Spleen (tissue), 11 donors: ENCODE data around the gene MYOCD. TPM values are rescaled to one million over a fixed set of nuclear protein-coding genes. Genes with fewer than 3 reads are reported as not detected.

ENCODE experiments used
- DNase-seq: peaks from one replicate; pipeline ENCODE4 v3.0.0-alpha.2; 2020
- H3K27ac ChIP-seq, 8 donors: fragments of 200-600 bp; sonication (generic) in 7 of 8; 1 replicate in 4 of 8; 2 replicates in 4 of 8; pipeline versions ENCODE4 v1.5.0 to v1.8.0; 2016 to 2021; ENCODE audit warnings: inconsistent platforms in 4 of 8, mild to moderate bottlenecking in 4 of 8, moderate library complexity in 1 of 8
- H3K27me3 ChIP-seq, 7 donors: fragments of 200-600 bp; sonication (generic) in 6 of 7; replicated peaks in 1 of 7; 1 replicate in 4 of 7; 2 replicates in 3 of 7; pipeline versions ENCODE4 v1.5.0 to v1.8.0; 2016 to 2021; ENCODE audit warnings: inconsistent platforms in 3 of 7, mild to moderate bottlenecking in 1 of 7
- H3K36me3 ChIP-seq, 6 donors: fragments of 200-600 bp; sonication (generic) in 5 of 6; 1 replicate in 4 of 6; 2 replicates in 2 of 6; pipeline versions ENCODE4 v1.5.0 to v1.8.0; 2016 to 2021; ENCODE audit warnings: inconsistent platforms in 2 of 6
- H3K4me1 ChIP-seq, 6 donors: fragments of 200-600 bp; sonication (generic) in 5 of 6; 1 replicate in 3 of 6; 2 replicates in 3 of 6; pipeline versions ENCODE4 v1.5.0 to v1.8.0; 2016 to 2021; ENCODE audit warnings: inconsistent platforms in 3 of 6
- H3K4me3 ChIP-seq, 8 donors: fragments of 200-600 bp; sonication (generic) in 7 of 8; 1 replicate in 4 of 8; 2 replicates in 4 of 8; pipeline versions ENCODE4 v1.5.0 to v1.8.0; 2016 to 2021; ENCODE audit warnings: inconsistent platforms in 4 of 8, mild to moderate bottlenecking in 4 of 8, moderate library complexity in 2 of 8
- H3K9me3 ChIP-seq, 8 donors: fragments of 200-600 bp; sonication (generic) in 7 of 8; 1 replicate in 4 of 8; 2 replicates in 4 of 8; pipeline versions ENCODE4 v1.5.0 to v1.8.0; 2016 to 2021; ENCODE audit warnings: inconsistent platforms in 4 of 8
- POLR2A ChIP-seq, 3 donors: fragments of 450-650 bp; IDR thresholded peaks; one replicate each; pipeline ENCODE4 v1.5.1; 2017; ENCODE audit warnings: antibody characterized with exemption in 3 of 3, mild to moderate bottlenecking in 1 of 3
- POLR2AphosphoS5 ChIP-seq, 3 donors: sonication (generic); formaldehyde crosslinking; IDR thresholded peaks; one replicate each; pipeline ENCODE4 v1.5.1; 2017; ENCODE audit warnings: antibody characterized with exemption in 3 of 3
- WGBS, 5 donors: extraction: QIAGEN DNeasy Blood & Tissue Kit in 3 of 5; methylation state at CpG; one replicate each; pipeline versions ENCODE4 v1.1.5 to v1.1.7; 2013 to 2018; 5-methylcytosine and 5-hydroxymethylcytosine counted together
- intact Hi-C: fragments of 100-400 bp; cut with DNase I; formaldehyde crosslinking; loops from one replicate; pipeline ENCODE4 v1.15.0; 2023; ENCODE audit warnings: low total_unique reads
- polyA plus RNA-seq, 3 donors: library from polyadenylated mRNA; stranded (reverse); fragments of 200-250 nt; gene quantifications; one replicate each; pipeline ENCODE4 v1.2.1, GENCODE V29; 2013
- total RNA-seq, 7 donors: library from RNA; depleted of rRNA in 3 of 7; stranded (reverse); fragments of >200 nt in 3 of 7; fragmentation: NEBNext Ultra II Directional in 4 of 7; extraction: Animal tissue kit (Norgen Biotek cat#: 25700) in 4 of 7; gene quantifications; one replicate each; pipeline versions ENCODE4 v1.1.0 to v1.2.1, GENCODE V29; 2016 to 2021
- TF ChIP-seq, protein P1 (sequence below), 11 experiments: fragments of 200-600 bp in 7 of 11; fragments of 450-650 bp in 4 of 11; sonication (generic) in 4 of 11; IDR thresholded peaks in 8 of 11; conservative IDR thresholded peaks in 3 of 11; 1 replicate in 7 of 11; 2 replicates in 4 of 11; pipeline versions ENCODE4 v1.4.0 to v1.8.0; 2016 to 2021; ENCODE audit warnings: antibody characterized with exemption in 11 of 11, inconsistent platforms in 4 of 11, mild to moderate bottlenecking in 1 of 11
- donor health status: healthy with polysubstance abuse.
- donor health status: DM: no; HTN: no; CAD: no; lungs with moderate emphysema.
- donor health status: DM: no; HTN: no; CAD: no.
- donor health status: Bipolar disorder and iron deficiency.
- donor health status: healthy.
- donor health status: DM: no; HTN: no; CAD: no.
- donor health status: DM: yes; HTN: yes; CAD: no.

The MYOCD gene
- total and polyA plus RNA-seq, 10 donors, result 0.17 to 2.5 (median 0.74) TPM

DNA sequence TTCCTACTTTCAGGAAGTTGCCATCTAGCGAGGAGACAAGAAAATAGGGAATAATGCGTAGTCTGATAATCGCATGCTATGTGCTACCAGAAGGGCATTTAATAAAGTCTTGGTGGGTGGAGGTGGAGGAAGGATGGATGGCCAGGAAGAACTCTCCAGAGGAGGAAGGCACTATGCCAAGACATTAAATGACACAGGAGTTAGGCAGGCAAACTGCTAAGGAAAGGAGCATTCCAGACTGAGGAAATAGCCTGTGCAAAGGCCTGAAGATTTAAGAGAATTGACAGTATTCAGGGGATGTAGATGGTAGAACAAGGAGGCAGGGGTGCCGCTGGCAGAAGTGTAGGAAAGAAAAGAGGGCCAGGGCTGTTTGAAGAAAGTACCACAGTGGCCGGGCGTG, 104.3 kb downstream of the MYOCD start:
- 88 to 94% (median 93%) methylated on average over 6 of the region's 6 CpGs for WGBS, 5 donors
- Histone ChIP-seq H3K4me3 (no peak overlapping the region), H3K9me3 (no peaks in the 10 kb centered on the region), H3K36me3 (no peaks in the 10 kb centered on the region), H3K4me1 (no peaks in the 10 kb centered on the region), H3K27ac (no peak overlapping the region), H3K27me3 (no peaks in the 10 kb centered on the region)
- no peak for TF ChIP-seq POLR2AphosphoS5 (IDR thresholded peaks at IDR 0.05)
- TF ChIP-seq, protein P1, sequence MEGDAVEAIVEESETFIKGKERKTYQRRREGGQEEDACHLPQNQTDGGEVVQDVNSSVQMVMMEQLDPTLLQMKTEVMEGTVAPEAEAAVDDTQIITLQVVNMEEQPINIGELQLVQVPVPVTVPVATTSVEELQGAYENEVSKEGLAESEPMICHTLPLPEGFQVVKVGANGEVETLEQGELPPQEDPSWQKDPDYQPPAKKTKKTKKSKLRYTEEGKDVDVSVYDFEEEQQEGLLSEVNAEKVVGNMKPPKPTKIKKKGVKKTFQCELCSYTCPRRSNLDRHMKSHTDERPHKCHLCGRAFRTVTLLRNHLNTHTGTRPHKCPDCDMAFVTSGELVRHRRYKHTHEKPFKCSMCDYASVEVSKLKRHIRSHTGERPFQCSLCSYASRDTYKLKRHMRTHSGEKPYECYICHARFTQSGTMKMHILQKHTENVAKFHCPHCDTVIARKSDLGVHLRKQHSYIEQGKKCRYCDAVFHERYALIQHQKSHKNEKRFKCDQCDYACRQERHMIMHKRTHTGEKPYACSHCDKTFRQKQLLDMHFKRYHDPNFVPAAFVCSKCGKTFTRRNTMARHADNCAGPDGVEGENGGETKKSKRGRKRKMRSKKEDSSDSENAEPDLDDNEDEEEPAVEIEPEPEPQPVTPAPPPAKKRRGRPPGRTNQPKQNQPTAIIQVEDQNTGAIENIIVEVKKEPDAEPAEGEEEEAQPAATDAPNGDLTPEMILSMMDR (IDR thresholded peaks at IDR 0.05 in 8 of 11, conservative IDR thresholded peaks at IDR 0.05 in 3 of 11), result no peak
- intact Hi-C loops, result no loop called here
- DNase-seq, result no peak

DNA sequence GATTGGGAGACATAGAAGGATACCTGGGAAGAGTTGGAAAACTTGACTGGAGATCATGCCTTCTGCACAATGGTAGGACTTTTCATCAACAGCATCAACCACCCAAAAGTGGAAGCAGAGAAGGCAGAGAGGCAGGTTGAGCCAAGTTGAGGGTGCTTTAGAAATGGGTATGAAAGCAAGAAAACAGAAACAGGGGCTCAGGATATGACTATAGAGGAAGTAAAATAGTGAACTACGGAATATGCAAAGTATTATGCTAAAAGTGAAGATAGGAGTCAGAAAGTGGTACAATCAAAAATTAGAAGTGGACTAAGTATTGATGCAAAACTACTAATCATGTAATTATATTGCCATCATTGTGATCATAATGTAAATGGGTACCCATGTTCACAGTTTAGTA, 107.5 kb downstream of the MYOCD start:
- Histone ChIP-seq H3K27ac (no peak overlapping the region), H3K9me3 (no peaks in the 10 kb centered on the region), H3K27me3 (no peaks in the 10 kb centered on the region), H3K4me1 (no peaks in the 10 kb centered on the region), H3K4me3 (no peak overlapping the region), H3K36me3 (no peaks in the 10 kb centered on the region)
- TF ChIP-seq POLR2A (IDR thresholded peaks at IDR 0.05) (no peak), POLR2AphosphoS5 (IDR thresholded peaks at IDR 0.05) (no peak)
- TF ChIP-seq, protein P1 (IDR thresholded peaks at IDR 0.05 in 8 of 11, conservative IDR thresholded peaks at IDR 0.05 in 3 of 11), result no peak
- no peak for DNase-seq
- 38 to 66% (median 49%) methylated on average over 1 of the region's 1 CpG for WGBS, 5 donors
- intact Hi-C loops, result no loop called here

DNA sequence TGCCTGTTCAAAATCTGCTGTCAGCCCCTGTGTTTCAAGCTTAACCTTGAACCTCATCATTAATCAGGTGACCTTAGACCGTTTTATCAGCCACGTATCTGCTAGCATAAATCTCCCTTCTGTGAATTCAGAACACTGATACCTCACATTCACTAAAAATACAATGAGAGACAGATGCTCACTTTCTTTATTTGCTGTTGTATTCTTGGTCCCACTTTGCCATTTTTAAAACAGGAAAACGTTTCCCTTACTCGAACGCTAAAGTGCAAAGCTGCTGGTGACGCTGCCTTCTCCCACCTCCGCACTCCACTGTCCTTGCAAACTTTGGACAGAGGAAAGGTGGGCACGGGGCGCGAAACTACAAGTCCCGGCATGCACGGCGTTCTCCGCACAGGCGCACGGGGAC, 123.4 kb downstream of the MYOCD start:
- no peak for DNase-seq
- intact Hi-C loops, result no loop called here
- TF ChIP-seq, protein P1 (IDR thresholded peaks at IDR 0.05 in 8 of 11, conservative IDR thresholded peaks at IDR 0.05 in 3 of 11), result no peak
- TF ChIP-seq POLR2A (IDR thresholded peaks at IDR 0.05) (no peak), POLR2AphosphoS5 (IDR thresholded peaks at IDR 0.05) (no peak)
- Histone ChIP-seq H3K36me3 (no peaks in the 10 kb centered on the region), H3K9me3 (no peaks in the 10 kb centered on the region), H3K4me1 (peaks cover 0 to 17% (median 11%) of the 10 kb centered on the region in 6 donors), H3K27ac (peak overlapping the region in 3 of 8 donors; percentile 15 to 48 (median 45)), H3K27me3 (peaks cover 0 to 66% (median 24%) of the 10 kb centered on the region in 7 donors), H3K4me3 (peak overlapping the region; percentile 49 to 90 (median 69))
- 0 to 1% (median 1%) methylated on average over 14 to 16 of the region's 16 CpGs for WGBS, 5 donors

DNA sequence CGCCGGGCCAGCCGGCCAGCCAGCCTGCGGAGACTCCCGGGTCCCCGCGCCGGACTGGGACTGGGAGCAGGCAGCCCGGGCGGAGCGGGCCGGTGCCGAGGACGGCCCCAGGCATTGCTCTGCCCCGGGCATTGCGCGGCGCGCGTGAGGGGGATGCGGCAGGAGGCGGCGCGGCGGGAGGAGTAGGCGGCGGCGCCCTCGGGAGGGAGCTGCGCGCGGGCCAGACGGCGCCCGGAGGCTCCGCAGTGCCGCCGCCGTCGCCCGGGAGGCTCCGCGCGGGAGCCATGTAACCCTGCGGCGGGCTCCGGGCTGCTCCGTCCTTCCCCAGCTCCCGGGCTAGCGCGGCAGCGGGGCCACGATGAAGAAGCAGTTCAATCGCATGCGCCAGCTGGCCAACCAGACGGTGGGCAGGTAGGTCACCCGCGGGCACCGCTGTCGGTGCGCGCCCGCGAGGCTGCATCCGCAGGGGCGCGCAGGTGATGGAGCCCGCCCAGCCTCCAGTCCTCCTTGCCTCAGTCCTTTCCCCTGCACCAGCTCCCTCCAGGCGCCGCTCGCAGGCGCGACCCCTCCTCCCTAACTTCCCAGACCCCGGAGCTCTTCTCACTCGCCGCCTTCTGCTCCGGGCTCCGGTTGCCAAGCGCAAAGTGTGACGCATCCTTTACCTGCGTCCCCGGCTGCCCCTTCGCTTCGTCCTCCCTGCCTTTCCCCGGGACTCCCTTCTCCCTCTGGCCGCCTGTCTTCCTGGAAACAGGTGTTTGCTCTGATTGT, 124.0 kb downstream of the MYOCD start, which contains the start of gene ARHGAP44:
Gene ARHGAP44 (plus strand): TSS at position 18 of the 768 bp plus-strand sequence. CDS start 341 bp downstream, at position 359.
- DNase-seq, result peak; percentile 84
- Histone ChIP-seq H3K36me3 (no peaks in the 10 kb centered on the region), H3K27ac (peak within 1 kb of the TSS in 5 of 8 donors; percentile 15 to 48 (median 26)), H3K9me3 (no peaks in the 10 kb centered on the region), H3K27me3 (peaks cover 0 to 66% (median 24%) of the 10 kb centered on the region in 7 donors), H3K4me3 (peak within 1 kb of the TSS; percentile 49 to 90 (median 69)), H3K4me1 (peaks cover 0 to 17% (median 11%) of the 10 kb centered on the region in 6 donors)
- intact Hi-C loops, result no loop called here
- TF ChIP-seq, protein P1 (IDR thresholded peaks at IDR 0.05 in 8 of 11, conservative IDR thresholded peaks at IDR 0.05 in 3 of 11), result no peak
- TF ChIP-seq POLR2AphosphoS5 (IDR thresholded peaks at IDR 0.05), result peak in 2 of 3 donors; percentile 28 to 51
- no peak for TF ChIP-seq POLR2A (IDR thresholded peaks at IDR 0.05)
- 1 to 2% (median 1%) methylated on average over 42 to 86 of the region's 86 CpGs for WGBS, 5 donors
